ENCODE data around the gene PAPPA2. TPM values are rescaled to one million over a fixed set of nuclear protein-coding genes. Genes with fewer than 3 reads are reported as not detected.

Gene PAPPA2
- total RNA-seq, 1 experiment from 2014 or later, result 0.81 TPM

- H3K27ac Mint-ChIP-seq, result no peak overlapping the region
- H3K9me3 ChIP-seq (ENCODE audit: control insufficient read depth, low read depth, low read length), result no peaks in the 10 kb centered on the region
- no peak overlapping the region for H2AK5ac ChIP-seq (ENCODE audit: insufficient read length, low read length)
- no peak overlapping the region for H3K14ac ChIP-seq (ENCODE audit: insufficient read depth, low read length)
- no peaks in the 10 kb centered on the region; a peak in 1 of 7 replicates for H3K36me3 Mint-ChIP-seq (ENCODE audit: insufficient read depth in 1 of 3, low read depth in 3 of 3)
- no peaks in the 10 kb centered on the region for H3K79me1 ChIP-seq (ENCODE audit: insufficient read depth, low read depth, low read length, poor library complexity, severe bottlenecking)
- H3K79me2 ChIP-seq (ENCODE audit: insufficient read depth, low read length), result no peaks in the 10 kb centered on the region
- H3K4me1 Mint-ChIP-seq, result 0 out of 4 replicates have a peak, but pooled peaks cover 2% of the 10 kb centered on the region in 2 experiments
- no CpG with 5 or more reads among the region's 13 CpGs for WGBS (ENCODE audit: extremely low coverage, insufficient read length, low lambda C conversion rate)
- H2BK12ac ChIP-seq (ENCODE audit: insufficient read length, low read depth, low read length), result no peak overlapping the region
- no peak overlapping the region for H3K4ac ChIP-seq (ENCODE audit: low read depth, low read length)
- H3K23ac ChIP-seq (ENCODE audit: insufficient read length, low read depth, low read length), result no peak overlapping the region
- H4K8ac ChIP-seq (replicated peaks; ENCODE audit: insufficient read length, low read depth, low read length), result no peak overlapping the region
- no peaks in the 10 kb centered on the region for H3K4me1 ChIP-seq (ENCODE audit: insufficient read depth, low read length)
- H2BK120ac ChIP-seq (ENCODE audit: low read depth, low read length, poor library complexity, severe bottlenecking), result no peak overlapping the region
- no peak overlapping the region for H3K18ac ChIP-seq (ENCODE audit: insufficient read length, low read depth, low read length)
- TF ChIP-seq CTCF (conservative IDR thresholded peaks at IDR 0.05), result no peak
- H4K5ac ChIP-seq (ENCODE audit: insufficient read length, low read depth, low read length), result no peak overlapping the region
- no peak overlapping the region for H2BK5ac ChIP-seq (ENCODE audit: insufficient read length, low read length)
- no peak for DNase-seq
- no peak overlapping the region for H3K56ac ChIP-seq (ENCODE audit: insufficient read length, low read depth, low read length)
- peaks cover 6% of the 10 kb centered on the region; the same call in 1 of the 2 replicates for H3K27me3 Mint-ChIP-seq (ENCODE audit: low read depth)
- no peaks in the 10 kb centered on the region for H3K23me2 ChIP-seq (ENCODE audit: insufficient read length, low read depth, low read length, poor library complexity, severe bottlenecking)
- H3K27ac ChIP-seq (ENCODE audit: insufficient read length, low read depth, low read length), result no peak overlapping the region
- no peak overlapping the region; the same call in 1 of the 2 replicates for H2BK15ac ChIP-seq (ENCODE audit: low read depth, low read length)
- H2AFZ ChIP-seq (ENCODE audit: low read length), result no peak overlapping the region
- H3K27me3 ChIP-seq (ENCODE audit: insufficient read depth, low read length), result no peaks in the 10 kb centered on the region
- no peaks in the 10 kb centered on the region for H4K20me1 ChIP-seq (ENCODE audit: control insufficient read depth, insufficient read depth, insufficient read length)
- no peak overlapping the region for H2BK20ac ChIP-seq (ENCODE audit: low read depth, low read length, poor library complexity, severe bottlenecking)
- H4K91ac ChIP-seq (ENCODE audit: insufficient read length, low read depth, low read length), result no peak overlapping the region
- no peak overlapping the region for H3K4me3 Mint-ChIP-seq
- no peak overlapping the region for H3T11ph ChIP-seq (ENCODE audit: low read length)
- H3K9ac ChIP-seq (ENCODE audit: extremely low read depth, insufficient read length, low read length), result no peak overlapping the region
- H3K4me2 ChIP-seq (ENCODE audit: insufficient read depth, insufficient read length, low read length), result no peak overlapping the region
- no peaks in the 10 kb centered on the region for H3K9me3 Mint-ChIP-seq
These were observed 417.0 kb downstream of the PAPPA2 start for GRCh38 chr1:176879784-176880620.
